B cell (primary cell): ENCODE measurements around the gene SNX32. TPM values are rescaled to one million over a fixed set of nuclear protein-coding genes. Genes with fewer than 3 reads are reported as not detected.

ENCODE experiments used
- ATAC-seq: fragments of 200-7000 bp; cut with Tn5 transposase; one replicate; pipeline ENCODE4 v1.10.0; 2021; ENCODE audit warnings: low read depth, mild to moderate bottlenecking, moderate number of reproducible peaks, moderate library complexity
- CTCF ChIA-PET: fragments of 350-600 bp; sonication (Branson Sonifier 250); formaldehyde crosslinking; loops from one replicate; lab custom pipeline; 2021; ENCODE audit warnings: antibody characterized with exemption, inconsistent platforms; lab: Charles Lee
- POLR2A ChIA-PET: fragments of 350-600 bp; sonication (Branson Sonifier 250); formaldehyde crosslinking; loops from one replicate; lab custom pipeline; 2021; ENCODE audit warnings: antibody characterized with exemption; lab: Charles Lee
- DNase-seq: peaks from one replicate; pipeline ENCODE4 v3.0.0; 2013
- H2AFZ ChIP-seq: 2 replicates; pipeline ENCODE4 v1.6.1; 2012; ENCODE audit warnings: mild to moderate bottlenecking, low read depth, low read length; ENCODE audit not compliant: insufficient read depth, poor library complexity, severe bottlenecking
- H3K27ac ChIP-seq, 2 donors: 1 replicate in 1 of 2; 2 replicates in 1 of 2; pipeline ENCODE4 v1.5.1; 2012 to 2013; ENCODE audit warnings: low read length in 2 of 2, mild to moderate bottlenecking in 2 of 2, moderate library complexity in 1 of 2
- H3K27me3 ChIP-seq, 4 experiments: fragments of 200-600 bp in 1 of 4; sonication (generic) in 1 of 4; replicated peaks in 1 of 4; 1 replicate in 2 of 4; 2 replicates in 2 of 4; pipeline versions ENCODE4 v1.6.1 to v1.7.0; 2013 to 2016; ENCODE audit warnings: low read length in 3 of 4, mild to moderate bottlenecking in 2 of 4, mixed read lengths in 1 of 4, moderate library complexity in 1 of 4; ENCODE audit not compliant: insufficient read depth in 4 of 4, control insufficient read depth in 3 of 4; ENCODE audit errors: control extremely low read depth in 1 of 4
- H3K36me3 ChIP-seq, 2 experiments: replicated peaks in 1 of 2; 1 replicate in 1 of 2; 2 replicates in 1 of 2; pipeline versions ENCODE4 v1.6.1 to v1.7.1; 2013; ENCODE audit warnings: low read length in 1 of 2; ENCODE audit not compliant: insufficient read depth in 2 of 2, control insufficient read depth in 1 of 2; ENCODE audit errors: control extremely low read depth in 1 of 2, extremely low read depth in 1 of 2
- H3K4me1 ChIP-seq, 2 donors: fragments of 200-600 bp in 1 of 2; sonication (generic) in 1 of 2; 1 replicate in 1 of 2; 2 replicates in 1 of 2; pipeline versions ENCODE4 v1.5.1 to v1.6.1; 2013 to 2017; ENCODE audit warnings: low read length in 2 of 2; ENCODE audit not compliant: control insufficient read depth in 2 of 2, insufficient read depth in 2 of 2
- H3K4me2 ChIP-seq: replicated peaks from 2 replicates; pipeline ENCODE3; 2012; ENCODE audit warnings: mild to moderate bottlenecking, low read depth, low read length; ENCODE audit not compliant: poor library complexity, severe bottlenecking
- H3K4me3 ChIP-seq, 5 experiments: fragments of 200-600 bp in 1 of 5; sonication (generic) in 1 of 5; 1 replicate in 3 of 5; 2 replicates in 2 of 5; pipeline versions ENCODE4 v1.5.1 to v1.7.0; 2011 to 2016; ENCODE audit warnings: low read length in 4 of 5, mild to moderate bottlenecking in 4 of 5, low read depth in 2 of 5, control low read depth in 1 of 5, moderate library complexity in 1 of 5; ENCODE audit not compliant: insufficient read depth in 1 of 5; ENCODE audit errors: control extremely low read depth in 1 of 5, extremely low read depth in 1 of 5
- H3K79me2 ChIP-seq: fragments of 200-600 bp; sonication (generic); one replicate; pipeline ENCODE4 v1.6.0; 2016; ENCODE audit warnings: low read length; ENCODE audit not compliant: control insufficient read depth, insufficient read depth
- H3K9ac ChIP-seq: fragments of 200-600 bp; sonication (generic); 2 replicates; pipeline ENCODE4 v1.6.1; 2017; ENCODE audit warnings: mild to moderate bottlenecking, low read length, moderate library complexity
- H3K9me3 ChIP-seq, 3 donors: one replicate each; pipeline versions ENCODE4 v1.6.1 to v1.7.1; 2013; ENCODE audit warnings: low read length in 2 of 3; ENCODE audit not compliant: control insufficient read depth in 2 of 3, insufficient read depth in 1 of 3; ENCODE audit errors: control extremely low read depth in 1 of 3
- H4K20me1 ChIP-seq: 2 replicates; pipeline ENCODE4 v1.6.0; 2012; ENCODE audit warnings: mild to moderate bottlenecking, low read length; ENCODE audit not compliant: insufficient read depth, control insufficient read depth, poor library complexity, severe bottlenecking
- H3K27ac Mint-ChIP-seq: one replicate; pipeline ENCODE4 v1.8.0; 2021; ENCODE audit warnings: mixed read lengths
- H3K27me3 Mint-ChIP-seq: one replicate; pipeline ENCODE4 v1.8.0; 2021; ENCODE audit warnings: mixed read lengths
- H3K4me1 Mint-ChIP-seq: one replicate; pipeline ENCODE4 v1.8.0; 2021; ENCODE audit warnings: mixed read lengths
- H3K4me3 Mint-ChIP-seq: one replicate; pipeline ENCODE4 v1.8.0; 2021; ENCODE audit warnings: mixed read lengths
- H3K9me3 Mint-ChIP-seq: one replicate; pipeline ENCODE4 v1.8.0; 2022; ENCODE audit warnings: mixed read lengths; ENCODE audit not compliant: insufficient read depth
- EZH2 ChIP-seq: IDR thresholded peaks from 2 replicates; pipeline ENCODE4 v1.6.1; 2012; ENCODE audit warnings: borderline replicate concordance, low read depth, mild to moderate bottlenecking, moderate library complexity, low read length; ENCODE audit not compliant: insufficient read depth, poor library complexity, severe bottlenecking
- WGBS: methylation state at CpG from one replicate; pipeline ENCODE4 v1.1.5; 2013; ENCODE audit warnings: missing lambda C conversion rate; ENCODE audit not compliant: insufficient coverage; 5-methylcytosine and 5-hydroxymethylcytosine counted together
- intact Hi-C: fragments of 100-400 bp; cut with micrococcal nuclease; formaldehyde crosslinking; loops from one replicate; pipeline ENCODE4 v1.10.0; 2022
- polyA plus RNA-seq: library from polyadenylated mRNA; depleted of rRNA; stranded (reverse); fragments of >200 nt; gene quantifications from 2 replicates; pipeline ENCODE4 v1.2.3, GENCODE V29; 2012
- total RNA-seq, 2 donors: library from RNA; stranded (reverse); fragments of 120-200 nt in 1 of 2; gene quantifications; 1 replicate in 1 of 2; 2 replicates in 1 of 2; pipeline versions ENCODE4 v1.2.3 to v1.2.4, GENCODE V29; 2013 to 2022
- TF ChIP-seq, protein P1 (sequence below): fragments of 200-600 bp; IDR thresholded peaks from one replicate; pipeline ENCODE4 v1.8.0; 2022; ENCODE audit warnings: antibody characterized with exemption, mild to moderate bottlenecking

Gene SNX32
- total and polyA plus RNA-seq, 2 donors (not counting 1 experiment from before 2014, with no cell fraction given): 0.57 to 0.89 TPM

DNA sequence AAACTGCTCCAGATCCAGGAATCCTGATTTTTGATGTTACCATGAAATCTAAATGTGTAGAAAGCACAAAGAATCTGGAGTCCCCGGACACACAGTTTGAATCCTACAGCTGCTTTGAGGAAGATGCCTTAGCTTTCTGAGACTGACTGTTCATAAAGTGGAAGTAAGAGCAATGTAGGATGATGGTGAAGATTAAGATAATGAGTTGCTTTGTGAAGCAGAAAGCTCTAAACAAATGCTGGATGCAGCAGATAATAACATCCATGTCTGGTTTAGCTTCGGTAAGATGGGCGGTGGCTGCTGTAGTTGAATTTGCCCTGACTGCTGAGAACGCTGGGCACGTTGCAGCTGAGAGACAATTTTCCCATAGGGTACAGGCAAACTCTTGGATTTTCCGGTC, 26.8 kb upstream of the SNX32 start:
- Histone ChIP-seq H2AFZ (no peak overlapping the region), H3K27me3 (peaks cover 0 to 20% (median 8%) of the 10 kb centered on the region in 4 experiments), H3K27ac (no peak overlapping the region), H3K4me1 (peaks cover 0 to 2% of the 10 kb centered on the region in 2 donors), H3K4me3 (no peak overlapping the region), H3K4me2 (no peak overlapping the region), H3K9me3 (peaks cover 0 to 2% (median 0%) of the 10 kb centered on the region in 3 donors), H4K20me1 (no peaks in the 10 kb centered on the region), H3K9ac (no peak overlapping the region), H3K79me2 (no peaks in the 10 kb centered on the region), H3K36me3 (no peaks in the 10 kb centered on the region)
- ChIA-PET CTCF (interaction anchor here (0.7 to 2.1 kb wide), 4 partner anchors 10 to 158 kb away, joined by 3 to 7 read pairs (median 4); no protein-coding TSS in a partner anchor), POLR2A (no interaction called here)
- Mint-ChIP-seq H3K9me3 (no peaks in the 10 kb centered on the region), H3K27ac (no peak overlapping the region), H3K27me3 (peaks cover 13% of the 10 kb centered on the region), H3K4me3 (no peak overlapping the region), H3K4me1 (peaks cover 7% of the 10 kb centered on the region)
- ATAC-seq (no peak), DNase-seq (no peak)
- no peak for TF ChIP-seq EZH2
- TF ChIP-seq, protein P1, sequence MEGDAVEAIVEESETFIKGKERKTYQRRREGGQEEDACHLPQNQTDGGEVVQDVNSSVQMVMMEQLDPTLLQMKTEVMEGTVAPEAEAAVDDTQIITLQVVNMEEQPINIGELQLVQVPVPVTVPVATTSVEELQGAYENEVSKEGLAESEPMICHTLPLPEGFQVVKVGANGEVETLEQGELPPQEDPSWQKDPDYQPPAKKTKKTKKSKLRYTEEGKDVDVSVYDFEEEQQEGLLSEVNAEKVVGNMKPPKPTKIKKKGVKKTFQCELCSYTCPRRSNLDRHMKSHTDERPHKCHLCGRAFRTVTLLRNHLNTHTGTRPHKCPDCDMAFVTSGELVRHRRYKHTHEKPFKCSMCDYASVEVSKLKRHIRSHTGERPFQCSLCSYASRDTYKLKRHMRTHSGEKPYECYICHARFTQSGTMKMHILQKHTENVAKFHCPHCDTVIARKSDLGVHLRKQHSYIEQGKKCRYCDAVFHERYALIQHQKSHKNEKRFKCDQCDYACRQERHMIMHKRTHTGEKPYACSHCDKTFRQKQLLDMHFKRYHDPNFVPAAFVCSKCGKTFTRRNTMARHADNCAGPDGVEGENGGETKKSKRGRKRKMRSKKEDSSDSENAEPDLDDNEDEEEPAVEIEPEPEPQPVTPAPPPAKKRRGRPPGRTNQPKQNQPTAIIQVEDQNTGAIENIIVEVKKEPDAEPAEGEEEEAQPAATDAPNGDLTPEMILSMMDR: no peak
- WGBS: 82% methylated on average over 5 of the region's 6 CpGs
- intact Hi-C loops: no loop called here

DNA sequence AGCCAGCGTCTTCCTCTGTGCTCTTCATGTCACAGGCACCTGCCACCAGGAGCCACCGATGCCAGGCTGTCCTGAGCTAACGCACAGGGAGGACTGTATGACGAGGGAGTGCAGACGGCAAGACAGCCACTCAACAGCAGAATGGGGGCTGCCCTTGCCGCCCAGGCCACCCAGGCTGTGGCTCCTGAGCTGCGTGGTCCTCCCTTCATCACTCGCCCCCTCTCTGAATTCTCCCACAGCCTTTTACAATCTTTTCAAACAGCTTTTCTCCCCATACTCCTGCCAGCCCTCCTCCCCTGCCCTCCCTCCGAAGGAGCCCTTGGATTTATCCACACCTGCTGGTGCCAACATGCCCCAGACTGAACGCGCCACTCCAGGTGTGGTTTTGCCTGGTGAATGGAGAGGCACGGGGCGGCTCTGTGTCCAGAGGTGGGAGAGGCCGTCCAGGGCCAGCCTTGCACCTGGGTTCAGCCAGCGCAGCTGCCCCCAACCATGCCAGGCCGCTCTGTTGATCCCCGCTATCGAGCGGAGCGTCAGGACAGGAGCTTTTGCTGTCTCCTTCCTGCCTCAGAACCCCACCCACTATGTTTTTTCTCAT, 24.9 kb upstream of the SNX32 start:
- Histone ChIP-seq H2AFZ (no peak overlapping the region), H3K9me3 (peaks cover 0 to under 1% (median 0%) of the 10 kb centered on the region in 3 donors), H3K4me2 (no peak overlapping the region), H3K4me1 (no peaks in the 10 kb centered on the region), H3K27ac (no peak overlapping the region), H3K9ac (no peak overlapping the region), H3K4me3 (no peak overlapping the region), H3K27me3 (peaks cover 0 to 8% (median 3%) of the 10 kb centered on the region in 4 experiments), H3K36me3 (no peaks in the 10 kb centered on the region), H4K20me1 (no peaks in the 10 kb centered on the region), H3K79me2 (no peaks in the 10 kb centered on the region)
- ATAC-seq (no peak), DNase-seq (no peak)
- intact Hi-C loops: no loop called here
- CTCF ChIA-PET: interaction anchor here (0.5 to 1.0 kb wide), 2 partner anchors 20 to 213 kb away, joined by 3 to 4 read pairs; no protein-coding TSS in a partner anchor
- WGBS: 87% methylated on average over 18 of the region's 20 CpGs
- TF ChIP-seq EZH2: no peak
- TF ChIP-seq, protein P1: no peak
- H3K4me1 Mint-ChIP-seq: no peaks in the 10 kb centered on the region
- no peak overlapping the region for H3K4me3 Mint-ChIP-seq
- POLR2A ChIA-PET: no interaction called here
- H3K9me3 Mint-ChIP-seq: no peaks in the 10 kb centered on the region
- H3K27me3 Mint-ChIP-seq: peaks cover 4% of the 10 kb centered on the region
- no peak overlapping the region for H3K27ac Mint-ChIP-seq
